CD4-positive, alpha-beta T cell treated with Interleukin-6 at 100 ng/mL for 8 hours (primary cell): ENCODE data around the gene ELMO1.

Source experiments
- DNase-seq: peaks from one replicate; pipeline ENCODE4 v3.0.0-alpha.2; 2020; ENCODE audit warnings: mixed read lengths, low spot score

ELMO1 gene

DNA sequence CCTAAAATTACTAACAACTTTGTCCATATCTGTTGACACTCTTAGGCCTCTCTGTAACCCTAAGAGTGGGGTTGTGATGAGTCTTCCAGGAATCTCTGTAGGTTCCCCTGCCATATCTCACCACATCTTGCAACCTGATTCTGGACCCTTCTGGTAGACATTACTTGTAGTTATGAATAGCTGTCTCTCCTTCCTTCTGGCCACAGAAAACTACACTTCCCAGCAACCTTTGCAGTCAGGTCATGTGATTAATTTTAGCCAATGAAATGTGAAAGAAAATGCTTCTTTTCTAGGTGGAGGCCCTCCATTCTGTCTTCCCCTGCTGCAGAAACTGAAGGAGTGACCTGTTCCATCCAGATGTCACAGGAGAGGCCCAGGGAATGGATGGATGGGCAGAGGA, 576.8 kb downstream of the ELMO1 start:
- DNase-seq = no peak

DNA sequence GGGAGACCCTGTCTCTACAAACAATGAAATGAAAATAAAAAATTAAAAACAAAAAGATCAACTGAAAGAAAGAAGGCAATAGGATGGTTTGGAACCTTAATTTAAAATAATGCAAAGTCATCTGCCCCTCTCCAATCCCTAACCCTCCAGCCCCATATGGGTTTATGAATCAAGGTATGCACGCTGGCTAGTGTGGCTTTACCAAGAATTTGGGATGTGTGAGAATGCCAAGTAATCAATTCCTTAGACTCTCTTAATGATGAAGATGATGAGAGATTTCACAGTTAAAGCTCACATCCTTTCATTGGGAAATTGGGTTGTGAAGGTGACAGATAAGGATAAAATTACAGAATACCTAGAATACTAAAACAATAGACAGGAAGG, 577.3 kb downstream of the ELMO1 start:
- no peak for DNase-seq

DNA sequence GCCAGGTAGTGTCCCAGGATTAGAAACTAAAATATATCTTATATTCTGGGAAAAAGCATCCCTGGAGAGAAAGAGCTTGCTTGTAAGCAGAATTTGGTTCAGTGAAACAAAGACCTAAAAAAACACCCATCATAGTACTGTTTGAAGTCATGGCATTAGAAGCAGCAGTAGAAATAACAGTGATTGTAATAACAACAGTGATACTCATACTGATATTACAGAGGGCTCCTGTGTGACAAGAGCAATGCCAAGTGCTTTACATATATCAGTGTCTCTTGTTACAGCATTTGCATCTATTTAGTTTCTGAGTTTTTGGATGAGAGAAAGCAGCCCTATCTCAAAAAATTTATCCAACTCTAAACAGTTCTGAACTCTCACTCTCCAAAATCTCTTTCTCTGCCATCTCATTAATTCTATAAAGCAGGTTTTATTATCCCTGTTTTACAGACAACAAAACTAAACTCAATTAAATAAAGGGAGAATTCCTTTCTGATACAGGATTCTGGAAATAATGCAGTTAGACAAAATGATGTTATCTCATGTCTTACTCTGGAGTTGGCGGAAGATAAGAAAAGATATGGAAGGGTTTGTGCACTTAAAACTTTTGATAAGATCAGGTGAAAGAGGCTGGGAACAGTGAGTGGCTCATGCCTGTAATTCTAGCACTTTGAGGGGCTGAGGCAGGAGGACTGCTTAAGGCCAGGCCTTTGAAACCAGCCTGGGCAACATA, 577.9 kb downstream of the ELMO1 start:
- no peak for DNase-seq

DNA sequence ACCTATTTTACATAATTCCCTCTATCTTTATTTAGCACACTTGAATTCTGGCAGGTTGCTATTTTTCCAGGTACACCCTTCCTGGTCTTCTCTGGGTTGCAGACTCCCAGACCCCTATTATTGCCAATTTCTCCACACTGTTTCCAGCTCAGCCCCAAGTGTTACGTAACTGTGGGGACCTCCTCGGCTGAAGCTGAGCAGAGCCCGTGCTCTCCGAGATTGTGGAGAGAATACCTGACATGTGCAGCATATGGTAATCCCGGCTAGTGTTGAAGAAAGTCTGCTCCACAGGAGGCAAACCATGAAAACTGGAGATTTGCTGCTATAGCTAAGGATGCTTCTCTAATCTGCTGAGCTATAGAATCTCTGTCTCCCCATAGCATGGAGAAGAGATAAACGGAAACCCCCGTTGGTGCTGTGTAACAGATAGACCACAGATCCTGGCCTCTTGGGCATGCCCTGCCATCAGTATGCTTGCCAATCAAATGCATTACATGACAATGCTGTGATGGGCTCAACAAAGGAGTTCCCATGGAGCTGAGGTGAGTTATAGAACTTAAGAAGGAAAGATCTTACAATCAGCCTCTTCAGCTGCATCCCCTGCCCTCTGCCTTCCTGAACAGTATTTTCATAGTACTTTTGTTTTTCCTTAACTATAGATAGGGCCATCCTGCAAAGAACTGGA, 579.8 kb downstream of the ELMO1 start:
- DNase-seq = no peak

DNA sequence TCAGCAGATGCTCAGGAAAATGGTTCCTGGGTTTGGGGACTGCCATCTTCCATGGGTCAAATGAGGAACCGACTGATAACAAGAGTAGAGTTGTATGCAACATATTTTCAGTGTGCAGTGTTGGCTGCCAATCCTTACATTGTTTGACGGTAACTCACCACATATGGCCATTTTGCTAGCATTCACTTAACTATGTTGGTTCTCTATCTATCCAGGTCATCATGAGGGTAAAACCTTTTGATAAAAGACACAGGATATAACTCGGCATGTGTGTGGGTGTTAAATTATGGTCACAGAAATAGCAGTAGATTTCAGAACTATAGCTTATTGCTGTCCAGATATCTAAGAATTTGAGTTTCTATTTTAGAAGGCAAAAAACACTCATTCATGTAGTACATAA, 583.6 kb downstream of the ELMO1 start:
- DNase-seq = no peak

DNA sequence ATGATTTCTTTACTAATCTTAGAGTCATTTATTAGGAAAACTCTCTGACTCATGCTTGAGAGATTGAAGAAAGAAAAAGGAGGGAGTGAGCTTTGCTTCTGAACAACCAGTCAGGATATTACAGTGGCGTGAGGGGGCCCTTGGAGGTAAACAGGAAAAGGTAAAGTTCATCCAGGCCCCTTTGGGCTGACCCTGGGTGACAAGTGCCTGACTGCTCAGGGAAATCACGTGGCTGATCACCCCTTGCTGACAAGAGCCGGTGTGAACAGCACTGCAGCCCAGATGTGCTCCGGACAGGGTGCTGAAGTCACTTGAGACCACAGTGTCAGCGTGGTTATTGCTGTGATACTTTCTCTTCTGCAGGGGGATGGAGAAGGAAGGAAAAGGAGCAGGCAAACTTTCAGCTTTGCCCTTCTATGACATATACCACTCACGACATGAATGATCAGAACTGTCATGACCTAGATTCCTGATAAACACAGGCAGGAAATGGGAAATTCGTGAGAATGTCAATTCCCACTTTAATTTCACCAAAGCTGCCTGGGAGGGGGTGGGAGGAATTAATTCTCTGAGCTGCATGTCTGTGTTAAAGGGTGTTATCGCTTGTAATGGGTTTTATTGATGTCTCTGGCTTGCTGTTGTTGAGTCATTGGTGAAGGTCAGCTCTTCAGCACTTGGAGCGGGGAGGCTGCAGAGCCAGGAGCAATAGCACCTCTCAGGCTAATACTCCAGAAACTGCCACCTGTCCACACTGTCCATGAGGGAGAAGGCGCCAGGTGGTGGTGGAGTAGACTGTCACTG, 584.6 kb downstream of the ELMO1 start:
- no peak for DNase-seq

DNA sequence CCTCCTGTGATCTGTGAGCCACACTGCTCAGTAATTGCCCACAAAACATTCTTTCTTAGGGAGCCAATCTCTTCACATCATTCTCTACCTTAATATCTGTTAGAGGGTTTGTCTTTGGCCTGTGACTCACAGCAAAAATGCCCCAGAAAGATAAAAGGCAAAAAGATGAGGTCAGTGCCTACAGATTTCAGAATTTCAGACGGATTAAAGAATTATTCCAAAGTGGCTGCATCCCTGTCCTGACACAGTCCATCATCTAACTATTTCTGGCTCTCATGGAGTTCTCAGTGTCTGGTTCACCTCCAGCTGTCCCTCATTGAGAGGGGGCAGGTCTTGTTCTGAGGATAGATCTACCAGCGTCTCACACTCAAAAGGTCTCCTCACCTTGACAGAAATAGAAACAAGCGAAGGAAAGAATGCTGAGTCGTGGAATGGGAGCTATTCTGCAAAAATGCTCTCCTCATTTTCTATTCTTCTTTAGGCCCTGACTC, 585.8 kb downstream of the ELMO1 start:
- no peak for DNase-seq

DNA sequence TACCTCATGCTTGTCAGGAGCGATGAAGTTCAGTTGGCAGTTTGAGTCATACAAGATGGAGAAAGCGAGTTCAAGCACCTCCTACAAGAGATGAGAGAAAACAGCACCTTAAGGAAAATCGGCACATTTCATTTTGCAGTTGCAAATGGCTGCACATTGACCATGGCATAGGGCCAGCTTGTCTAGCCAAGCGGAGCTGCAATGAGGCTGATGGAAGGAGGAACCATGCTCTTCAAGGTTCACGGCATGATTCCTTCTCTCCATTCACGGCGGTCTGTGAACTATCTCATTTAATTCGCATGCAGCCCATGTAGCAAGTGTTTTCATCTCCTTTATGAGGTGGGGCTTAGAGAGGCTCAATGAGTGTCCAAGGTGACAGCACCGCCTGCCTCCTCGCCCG, 587.0 kb downstream of the ELMO1 start:
- no peak for DNase-seq

DNA sequence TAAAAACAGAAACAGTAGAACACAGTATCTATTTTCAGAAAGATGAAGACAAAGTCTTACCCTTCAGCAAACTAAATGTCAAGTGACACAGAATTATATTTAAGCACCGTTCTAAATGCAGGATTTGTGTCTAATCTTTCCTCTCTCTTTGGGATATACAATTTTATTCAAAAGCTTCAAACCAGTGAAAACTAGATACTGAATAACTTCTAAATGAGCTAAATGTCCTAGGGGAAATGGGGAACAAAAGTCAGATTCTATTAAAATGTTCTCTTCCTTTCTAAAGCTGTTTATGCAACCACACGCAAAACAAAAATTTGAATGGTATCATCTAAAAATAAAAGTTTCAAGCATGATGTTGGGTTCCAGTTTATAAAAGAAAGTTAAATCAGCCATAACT, 588.0 kb downstream of the ELMO1 start:
- DNase-seq = no peak

DNA sequence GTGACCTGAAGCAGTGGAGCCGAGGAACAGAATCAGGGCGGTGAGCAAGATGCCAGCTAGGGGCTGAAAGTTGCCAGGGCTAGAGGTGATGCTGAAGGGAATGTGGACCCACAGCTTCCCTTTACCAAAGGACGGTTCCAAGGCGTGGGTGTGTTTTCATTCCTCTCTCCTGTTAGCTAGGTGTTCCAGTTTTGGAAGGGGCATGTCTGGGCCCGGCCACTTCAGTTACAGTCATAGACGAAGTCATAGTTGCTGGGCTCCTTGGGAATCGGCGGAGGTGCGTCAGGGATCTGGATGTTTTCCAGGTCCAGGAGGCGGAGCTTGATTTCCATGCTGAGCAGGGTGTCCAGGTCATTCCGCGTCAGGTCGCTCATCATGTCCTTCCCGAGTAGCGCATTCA, 593.3 kb downstream of the ELMO1 start:
- no peak for DNase-seq

DNA sequence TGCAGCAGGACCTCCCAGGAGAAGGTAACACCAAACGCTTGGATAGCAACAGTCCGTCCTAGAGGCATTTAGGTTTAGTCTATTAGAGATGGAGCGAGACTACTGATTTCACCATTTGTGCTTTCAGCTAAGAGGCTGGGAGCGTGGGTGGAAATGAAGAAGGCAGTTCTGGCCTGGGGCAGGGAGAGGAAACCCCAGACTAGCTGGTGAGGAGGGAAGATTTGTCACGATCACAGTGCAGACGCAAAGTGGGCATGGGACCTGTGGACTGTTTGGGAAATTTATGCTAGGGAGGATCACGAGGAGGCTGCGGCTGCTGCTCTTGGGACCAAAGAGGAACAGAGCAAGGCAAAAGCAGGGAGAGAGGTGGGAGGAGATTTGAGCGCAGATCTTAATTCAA, 594.0 kb downstream of the ELMO1 start:
- DNase-seq = no peak

DNA sequence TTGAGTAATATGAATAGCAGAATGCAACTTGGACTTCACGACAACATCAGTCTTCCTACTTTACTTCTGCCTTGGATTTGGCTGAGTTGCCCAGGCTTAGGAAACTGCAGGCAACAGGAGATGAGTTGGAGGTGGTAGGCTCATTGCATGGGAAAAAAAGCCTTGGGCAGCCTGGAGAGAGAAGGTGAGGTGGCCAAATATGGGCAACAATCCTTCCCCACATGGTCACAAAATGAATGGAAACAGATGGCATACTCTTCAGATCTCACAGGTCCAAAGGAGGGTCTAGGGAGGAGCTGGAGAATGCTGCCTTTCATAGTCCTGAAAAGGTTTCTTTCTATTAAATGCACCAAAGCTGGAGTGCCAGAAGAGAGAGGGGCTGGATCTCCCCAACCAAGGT, 595.7 kb downstream of the ELMO1 start:
- no peak for DNase-seq

DNA sequence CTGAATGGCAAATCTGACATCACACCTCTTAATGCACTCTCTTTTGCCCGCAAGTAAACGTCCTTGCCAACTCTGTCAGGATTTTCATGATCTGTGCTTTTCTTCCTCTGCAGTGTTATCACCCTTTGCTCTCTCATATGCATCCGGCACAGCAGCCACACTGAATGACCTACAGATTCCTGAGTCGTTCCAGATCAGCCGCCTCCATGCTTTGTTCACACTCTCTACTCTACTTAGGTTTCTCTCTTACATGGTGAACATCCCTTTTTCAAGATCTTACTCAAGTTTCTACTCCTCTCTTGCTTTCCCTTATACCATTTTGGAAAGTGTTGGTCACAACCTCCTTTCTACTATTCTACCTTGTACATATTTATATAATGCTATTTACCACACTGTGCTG, 596.6 kb downstream of the ELMO1 start:
- DNase-seq = no peak

DNA sequence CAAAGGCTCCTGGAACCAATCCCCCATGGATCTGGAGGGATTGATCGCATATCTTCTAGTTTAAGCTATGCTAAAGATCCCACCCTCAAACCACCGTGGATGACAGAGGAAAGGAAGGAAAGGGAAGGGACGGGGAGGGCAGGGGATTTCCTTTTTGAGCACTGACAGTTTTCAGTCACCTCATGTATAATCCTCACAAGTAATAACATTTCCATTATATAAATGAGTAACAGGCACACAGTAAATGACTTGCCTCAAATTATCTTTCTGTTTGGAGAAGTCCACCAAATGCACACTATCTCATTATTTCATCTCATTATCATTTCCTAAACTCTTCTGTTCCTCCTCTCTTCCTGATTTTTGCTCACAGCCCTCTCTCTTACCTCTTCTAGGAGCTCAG, 597.3 kb downstream of the ELMO1 start:
- no peak for DNase-seq

DNA sequence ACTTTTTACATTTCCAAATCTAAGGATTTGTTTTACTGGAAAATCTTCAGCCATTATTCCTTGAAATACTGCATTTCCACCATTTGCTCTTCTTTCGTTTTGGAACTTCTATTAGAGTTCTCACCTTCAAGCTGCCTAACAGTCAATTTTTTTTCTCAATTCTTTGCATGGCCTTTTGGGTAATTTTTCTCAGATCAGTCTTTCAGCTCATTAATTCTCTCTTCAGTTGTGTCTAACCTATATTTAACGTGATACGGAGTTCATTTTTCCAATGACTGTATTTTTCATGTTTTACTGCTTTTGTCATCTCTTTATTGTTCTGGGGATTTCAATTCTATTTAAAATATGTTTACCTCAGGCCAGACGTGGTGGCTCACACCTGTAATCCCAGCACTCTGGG, 600.7 kb downstream of the ELMO1 start:
- no peak for DNase-seq

DNA sequence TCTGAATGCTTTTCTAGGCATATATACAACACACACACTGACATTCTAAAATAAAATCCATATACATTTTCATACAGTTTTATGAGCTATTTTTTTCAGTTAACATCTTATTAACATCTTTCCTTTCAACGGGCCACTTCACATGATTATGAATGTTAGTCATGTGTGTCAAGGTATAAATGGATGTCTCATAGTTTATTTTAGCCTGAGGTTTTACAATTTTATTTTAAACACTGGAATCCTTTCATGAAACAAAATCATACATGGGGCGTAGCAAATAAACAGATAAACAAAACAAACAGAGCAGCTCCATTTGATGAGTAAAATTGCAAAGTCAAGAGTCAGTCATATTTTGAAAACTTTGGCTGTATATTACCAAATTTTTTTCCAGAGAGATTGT, 604.3 kb downstream of the ELMO1 start:
- DNase-seq = no peak

DNA sequence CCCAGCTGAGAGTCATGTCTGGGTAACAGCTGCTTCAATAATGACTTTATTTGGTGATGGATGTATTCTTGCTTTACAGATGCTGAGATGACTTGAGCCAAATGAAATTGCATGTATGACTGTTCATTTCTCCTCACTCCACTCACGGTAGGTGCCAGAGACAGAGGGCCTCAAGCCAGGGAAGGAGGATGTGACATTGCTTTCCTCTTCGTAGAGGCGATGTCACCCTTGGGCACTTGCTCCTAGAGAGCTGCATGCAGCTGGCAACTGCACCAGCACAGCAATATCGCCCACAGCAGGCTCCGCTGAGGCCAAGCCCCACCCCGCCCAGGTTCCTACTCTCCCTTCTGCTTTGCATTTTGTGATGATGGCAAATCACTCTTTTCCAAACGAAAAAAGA, 607.8 kb downstream of the ELMO1 start:
- no peak for DNase-seq

DNA sequence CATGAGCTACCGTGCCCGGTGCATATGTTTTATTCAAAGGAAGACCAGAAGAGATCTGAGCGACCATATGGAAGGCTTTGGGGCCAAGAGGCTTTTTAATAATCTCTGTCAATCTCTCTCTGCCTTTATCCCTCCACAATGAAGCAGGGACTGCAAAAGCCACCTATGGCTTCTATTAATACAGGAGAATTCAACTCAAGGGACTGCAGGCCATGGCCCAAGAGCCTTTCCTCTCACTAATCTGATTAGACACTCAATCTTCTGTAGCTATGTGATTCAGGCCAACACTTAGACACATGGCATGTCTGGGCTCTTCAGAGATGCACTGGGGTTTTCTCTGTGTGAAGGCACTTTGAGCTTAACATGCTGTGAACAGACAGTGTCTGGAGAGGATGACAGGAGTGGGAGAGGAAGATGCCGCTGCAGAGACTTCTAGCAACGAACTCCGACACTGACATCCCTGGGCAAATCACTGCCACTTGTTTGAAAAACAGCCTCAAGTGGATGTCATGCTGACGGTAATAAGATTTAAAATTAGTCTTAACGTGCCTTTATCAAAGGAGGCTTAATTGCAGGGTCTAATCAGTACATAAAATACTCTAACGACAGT, 609.9 kb downstream of the ELMO1 start:
- DNase-seq = no peak

DNA sequence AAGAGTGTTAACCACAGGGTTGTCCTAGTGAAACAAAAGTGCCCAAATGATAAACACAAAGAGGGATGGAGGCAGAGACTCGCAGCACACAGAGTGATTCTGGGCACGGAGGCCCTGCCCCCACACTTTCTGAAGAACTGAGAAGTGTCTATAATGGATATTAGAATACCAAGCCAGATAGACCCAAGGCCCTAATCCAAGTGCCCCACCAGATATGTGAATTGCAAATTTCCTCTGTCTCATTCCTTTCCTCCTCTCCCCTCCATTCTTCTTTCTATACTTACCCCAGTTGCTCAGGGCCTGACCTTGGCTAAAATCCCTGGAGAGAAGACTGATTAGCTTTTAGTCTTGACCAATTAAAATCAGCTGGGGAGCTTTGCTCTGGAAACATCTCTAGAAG, 617.6 kb downstream of the ELMO1 start:
- DNase-seq = no peak

DNA sequence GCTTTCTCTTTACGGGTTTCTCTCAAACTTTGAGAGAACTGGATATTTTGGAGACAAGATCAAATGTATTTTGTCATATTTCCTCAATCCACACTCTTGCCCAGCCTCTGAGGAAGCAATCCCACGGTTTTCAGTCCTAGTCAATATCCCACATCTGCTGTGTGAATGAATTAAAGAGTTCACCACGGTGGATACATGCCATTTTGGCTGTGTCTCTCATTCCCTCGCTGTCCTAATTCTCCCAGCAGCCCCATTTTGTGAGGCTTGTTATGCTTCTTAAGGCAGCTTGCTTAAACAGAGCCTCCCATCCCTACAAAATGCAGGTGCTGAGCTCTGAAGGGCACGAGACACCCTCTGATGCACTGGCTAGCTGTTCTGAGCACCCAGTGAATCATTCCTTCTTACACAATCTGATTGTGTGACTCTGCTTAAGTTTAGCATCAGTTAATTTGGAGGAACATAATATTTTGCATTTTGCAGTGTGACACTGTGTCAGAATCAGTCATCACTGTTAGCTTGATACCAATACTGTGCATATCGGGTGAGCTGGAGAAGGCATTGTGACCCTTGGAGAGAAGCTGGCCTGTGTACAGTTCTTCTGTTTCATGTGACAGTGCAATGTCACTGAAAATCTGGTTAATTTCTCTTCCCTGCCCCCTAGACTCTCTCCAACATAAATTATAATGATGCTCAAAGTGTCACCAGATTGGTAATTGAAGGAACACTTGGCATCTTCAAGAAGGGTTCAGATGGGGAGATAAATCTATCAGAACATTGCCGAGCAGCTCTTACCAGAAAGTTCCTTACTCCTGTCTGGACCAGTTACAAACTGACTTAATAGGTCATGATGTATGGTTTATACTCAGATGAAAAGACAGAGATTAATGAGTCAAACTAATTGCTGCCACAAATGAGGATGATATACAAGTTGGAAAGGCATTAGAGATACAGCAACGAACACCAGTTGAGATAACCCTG, 620.6 kb downstream of the ELMO1 start:
- DNase-seq = no peak

DNA sequence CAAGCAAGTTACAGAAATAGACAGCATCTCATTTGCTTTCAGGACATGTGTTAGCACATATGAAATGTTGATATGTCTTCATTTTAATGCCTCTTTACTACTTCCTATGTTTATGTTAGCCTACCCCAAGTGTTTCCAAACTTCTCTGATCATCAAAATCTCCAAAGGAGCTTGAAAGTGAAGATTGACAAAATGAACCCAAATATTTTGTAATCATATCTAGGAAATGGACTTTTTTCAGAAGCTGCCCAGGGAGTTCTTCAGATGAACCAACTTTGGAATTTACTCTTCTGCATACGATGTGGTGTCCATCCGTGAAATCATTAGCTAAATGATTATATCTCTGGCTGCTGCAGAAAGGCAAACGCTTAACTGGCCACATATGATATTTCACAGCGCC, 623.2 kb downstream of the ELMO1 start:
- no peak for DNase-seq
